SK-N-SH (cell line): ENCODE measurements around the gene SLC12A3. TPM values are rescaled to one million over a fixed set of nuclear protein-coding genes. Genes with fewer than 3 reads are reported as not detected.

ENCODE experiments used
- CTCF ChIA-PET: fragments of 300-600, 350-600 bp; formaldehyde crosslinking; extraction: SDS; loops from one replicate; lab custom pipeline; 2021; lab: Yijun Ruan, JAX
- POLR2A ChIA-PET: fragments of 350-600 bp; sonication (Branson Sonifier 250); formaldehyde crosslinking; extraction: SDS; loops from one replicate; lab custom pipeline; 2020; ENCODE audit warnings: antibody characterized with exemption, inconsistent platforms; lab: Yijun Ruan, JAX
- DNase-seq: peaks from one replicate; pipeline ENCODE4 v3.0.0; 2012
- H2AFZ ChIP-seq: fragments of 200-600 bp; sonication (generic); 2 replicates; pipeline ENCODE4 v1.8.1; 2016; ENCODE audit warnings: antibody characterized with exemption, mild to moderate bottlenecking, low read depth
- H3F3A ChIP-seq: fragments of 200-600 bp; sonication (generic); replicated peaks from 2 replicates; pipeline ENCODE3; 2016; ENCODE audit warnings: antibody characterized with exemption, mild to moderate bottlenecking; ENCODE audit not compliant: insufficient read depth
- H3K27ac ChIP-seq, 2 experiments: fragments of 200-500 bp in 1 of 2; fragments of 200-600 bp in 1 of 2; sonication (Bioruptor generic) in 1 of 2; sonication (generic), shearing (Covaris generic) in 1 of 2; 2 replicates each; pipeline versions ENCODE4 v1.5.1 to v1.6.1; 2014 to 2016; ENCODE audit warnings: low read depth in 2 of 2, inconsistent platforms in 1 of 2, low read length in 1 of 2, mild to moderate bottlenecking in 1 of 2, mixed read lengths in 1 of 2
- H3K27me3 ChIP-seq: fragments of 200-600 bp; sonication (generic), shearing (Covaris generic); 2 replicates; pipeline ENCODE4 v1.6.1; 2016; ENCODE audit warnings: mixed run types; ENCODE audit not compliant: insufficient read depth
- H3K36me3 ChIP-seq, 2 experiments: fragments of 200-500 bp in 1 of 2; fragments of 200-600 bp in 1 of 2; sonication (Bioruptor generic) in 1 of 2; sonication (generic) in 1 of 2; replicated peaks in 1 of 2; 2 replicates each; pipeline versions ENCODE3 to v1.5.1; 2014 to 2016; ENCODE audit warnings: low read length in 1 of 2, mild to moderate bottlenecking in 1 of 2; ENCODE audit not compliant: insufficient read depth in 2 of 2, control insufficient read depth in 1 of 2
- H3K4me1 ChIP-seq, 2 experiments: fragments of 200-500 bp in 1 of 2; fragments of 200-600 bp in 1 of 2; sonication (Bioruptor generic) in 1 of 2; sonication (generic), shearing (Covaris generic) in 1 of 2; 2 replicates each; pipeline versions ENCODE4 v1.5.1 to v1.6.1; 2014 to 2016; ENCODE audit warnings: low read depth in 1 of 2, low read length in 1 of 2, mixed run types in 1 of 2; ENCODE audit not compliant: insufficient read depth in 2 of 2, control insufficient read depth in 1 of 2
- H3K4me2 ChIP-seq: fragments of 200-600 bp; sonication (generic), shearing (Covaris generic); 2 replicates; pipeline ENCODE4 v1.6.1; 2017; ENCODE audit warnings: mixed run types
- H3K4me3 ChIP-seq, 2 experiments: fragments of 200-500 bp in 1 of 2; fragments of 200-600 bp in 1 of 2; sonication (Bioruptor generic) in 1 of 2; sonication (generic), shearing (Covaris generic) in 1 of 2; 2 replicates each; pipeline versions ENCODE4 v1.5.1 to v1.8.1; 2014 to 2016; ENCODE audit warnings: low read depth in 2 of 2, inconsistent platforms in 1 of 2, low read length in 1 of 2, mild to moderate bottlenecking in 1 of 2, mixed read lengths in 1 of 2, moderate library complexity in 1 of 2
- H3K79me2 ChIP-seq: fragments of 200-600 bp; sonication (generic); 2 replicates; pipeline ENCODE4 v1.8.1; 2017; ENCODE audit warnings: mild to moderate bottlenecking; ENCODE audit not compliant: insufficient read depth
- H3K9ac ChIP-seq: fragments of 200-600 bp; sonication (generic); 2 replicates; pipeline ENCODE4 v1.6.1; 2017; ENCODE audit warnings: mixed run types
- H3K9me2 ChIP-seq: fragments of 200-600 bp; sonication (generic); 2 replicates; pipeline ENCODE4 v1.6.1; 2017; ENCODE audit warnings: mixed run types
- H3K9me3 ChIP-seq: fragments of 200-600 bp; sonication (generic); 2 replicates; pipeline ENCODE4 v1.6.1; 2017; ENCODE audit warnings: mixed run types, mild to moderate bottlenecking, moderate library complexity
- H4K20me1 ChIP-seq: fragments of 200-600 bp; sonication (generic); 2 replicates; pipeline ENCODE4 v1.6.1; 2017; ENCODE audit warnings: mild to moderate bottlenecking, mixed run types; ENCODE audit not compliant: insufficient read depth
- JUND ChIP-seq: IDR thresholded peaks from 2 replicates; pipeline ENCODE4 v1.4.0; 2012
- TAF1 ChIP-seq: IDR thresholded peaks from 2 replicates; pipeline ENCODE4 v1.6.1; 2012; ENCODE audit warnings: low read depth, mild to moderate bottlenecking, low read length, moderate library complexity, borderline replicate concordance
- TEAD4 ChIP-seq: IDR thresholded peaks from 2 replicates; pipeline ENCODE4 v1.4.0; 2012; ENCODE audit warnings: mild to moderate bottlenecking, borderline replicate concordance; ENCODE audit not compliant: insufficient read depth
- WGBS: methylation state at CpG from one replicate; pipeline ENCODE4 v1.1.6; 2017; ENCODE audit warnings: low lambda C conversion rate; 5-methylcytosine and 5-hydroxymethylcytosine counted together
- polyA plus RNA-seq, 3 experiments: library from polyadenylated mRNA; depleted of rRNA; stranded (reverse); fragments of >200 nt; gene quantifications; 2 replicates each; pipeline ENCODE4 v1.2.3, GENCODE V29; 2012
- TF ChIP-seq, protein P1 (sequence below): IDR thresholded peaks from 2 replicates; pipeline ENCODE4 v1.4.0; 2012; ENCODE audit warnings: low read depth, borderline replicate concordance
- TF ChIP-seq, protein P2 (sequence below): fragments of 200-600 bp; sonication (generic); IDR thresholded peaks from 2 replicates; pipeline ENCODE4 v1.6.1; 2017; ENCODE audit warnings: antibody characterized with exemption, mild to moderate bottlenecking, moderate library complexity

SLC12A3 gene
- polyA plus RNA-seq, 1 of the 3 experiments (the other 2 are of a cell fraction), result not detected

DNA sequence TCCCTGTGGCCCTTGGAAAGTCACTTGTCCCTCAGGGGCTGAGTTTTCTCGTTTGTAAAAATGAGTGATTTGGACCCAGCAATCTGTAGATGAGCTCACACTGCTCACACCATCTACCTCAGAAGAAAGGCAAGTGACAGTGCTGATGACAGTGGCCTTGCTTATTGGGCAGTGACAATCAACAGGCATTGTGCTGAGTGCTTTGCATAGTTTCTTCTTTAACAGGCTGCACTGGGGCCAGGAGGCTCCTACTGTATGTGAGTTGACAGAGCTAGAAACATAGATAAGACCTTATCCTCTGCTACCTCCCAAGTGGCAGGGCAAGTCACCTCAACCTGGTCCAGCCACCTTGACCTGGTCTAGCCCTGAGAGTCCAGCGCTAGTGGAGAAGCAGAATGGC, 29.7 kb upstream of the SLC12A3 start:
- H3K27me3 ChIP-seq, result no peaks in the 10 kb centered on the region
- no peaks in the 10 kb centered on the region for H4K20me1 ChIP-seq
- ChIA-PET POLR2A (no interaction called here), CTCF (interaction anchor here (0.9 kb wide), 1 partner anchor 43 kb away, joined by 3 read pairs; no protein-coding TSS in a partner anchor)
- no peaks in the 10 kb centered on the region for H3K79me2 ChIP-seq
- no peak overlapping the region for H3K4me3 ChIP-seq
- H3K36me3 ChIP-seq, result peaks cover 36 to 57% of the 10 kb centered on the region in 2 experiments
- no peaks in the 10 kb centered on the region for H3K9me3 ChIP-seq
- no peak overlapping the region for H2AFZ ChIP-seq
- no peak overlapping the region for H3K4me2 ChIP-seq
- peaks cover 0 to 5% of the 10 kb centered on the region in 2 experiments; a peak in 1 of 4 replicates for H3K4me1 ChIP-seq
- TF ChIP-seq JUND, result no peak
- TF ChIP-seq TEAD4, result no peak
- WGBS, result 89% methylated on average over 2 of the region's 2 CpGs
- H3K9ac ChIP-seq, result no peak overlapping the region
- no peak overlapping the region for H3K27ac ChIP-seq
- H3K9me2 ChIP-seq, result no peaks in the 10 kb centered on the region
- H3F3A ChIP-seq, result no peaks in the 10 kb centered on the region
- no peak for DNase-seq

DNA sequence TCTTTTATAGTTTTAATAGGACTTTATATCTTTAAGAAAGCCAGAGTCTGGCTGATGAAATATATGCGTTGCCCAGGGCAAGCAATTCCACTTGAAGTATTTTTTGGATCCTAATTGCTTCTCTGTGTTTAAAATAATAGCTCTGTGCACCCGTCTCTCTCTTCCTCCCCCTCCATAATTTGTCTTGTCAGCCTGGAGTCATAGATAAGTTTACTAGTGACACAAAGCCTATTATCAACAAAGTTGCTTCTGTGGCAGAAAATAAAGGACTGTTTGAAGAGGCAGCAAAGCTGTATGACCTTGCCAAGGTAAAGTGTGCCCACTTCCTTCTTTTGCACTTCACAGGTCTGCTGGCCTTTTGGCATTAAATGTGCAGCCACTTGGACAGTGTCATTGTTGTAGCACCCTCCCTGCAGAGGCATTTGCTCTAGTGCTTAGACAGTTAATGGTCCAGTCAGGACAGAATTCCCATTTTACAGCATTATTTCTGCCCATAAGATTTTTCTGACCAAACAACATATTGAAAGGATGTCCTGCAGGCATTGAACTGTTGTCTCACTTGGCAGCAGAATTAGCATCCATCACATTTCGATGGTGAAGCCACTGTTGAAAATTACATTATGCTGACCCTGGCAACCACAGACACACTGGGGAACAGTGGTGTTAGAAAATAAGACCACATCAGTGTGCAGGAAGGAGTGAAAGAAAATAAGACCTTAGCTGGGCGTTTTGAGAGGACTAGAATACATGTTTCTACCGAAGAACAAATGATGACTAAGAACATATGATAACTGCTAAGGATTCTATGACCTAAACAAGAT, 28.4 kb upstream of the SLC12A3 start:
- no peaks in the 10 kb centered on the region for H3K27me3 ChIP-seq
- H4K20me1 ChIP-seq, result no peaks in the 10 kb centered on the region
- no peak overlapping the region for H3K27ac ChIP-seq
- H3K4me1 ChIP-seq, result peaks cover 0 to 8% of the 10 kb centered on the region in 2 experiments; a peak in 2 of 4 replicates
- H2AFZ ChIP-seq, result no peak overlapping the region
- H3K4me2 ChIP-seq, result no peak overlapping the region
- no peak overlapping the region for H3K9ac ChIP-seq
- ChIA-PET POLR2A (no interaction called here), CTCF (no interaction called here)
- no peaks in the 10 kb centered on the region for H3K9me3 ChIP-seq
- TF ChIP-seq TAF1 (no peak), TEAD4 (no peak)
- TF ChIP-seq, protein P1, sequence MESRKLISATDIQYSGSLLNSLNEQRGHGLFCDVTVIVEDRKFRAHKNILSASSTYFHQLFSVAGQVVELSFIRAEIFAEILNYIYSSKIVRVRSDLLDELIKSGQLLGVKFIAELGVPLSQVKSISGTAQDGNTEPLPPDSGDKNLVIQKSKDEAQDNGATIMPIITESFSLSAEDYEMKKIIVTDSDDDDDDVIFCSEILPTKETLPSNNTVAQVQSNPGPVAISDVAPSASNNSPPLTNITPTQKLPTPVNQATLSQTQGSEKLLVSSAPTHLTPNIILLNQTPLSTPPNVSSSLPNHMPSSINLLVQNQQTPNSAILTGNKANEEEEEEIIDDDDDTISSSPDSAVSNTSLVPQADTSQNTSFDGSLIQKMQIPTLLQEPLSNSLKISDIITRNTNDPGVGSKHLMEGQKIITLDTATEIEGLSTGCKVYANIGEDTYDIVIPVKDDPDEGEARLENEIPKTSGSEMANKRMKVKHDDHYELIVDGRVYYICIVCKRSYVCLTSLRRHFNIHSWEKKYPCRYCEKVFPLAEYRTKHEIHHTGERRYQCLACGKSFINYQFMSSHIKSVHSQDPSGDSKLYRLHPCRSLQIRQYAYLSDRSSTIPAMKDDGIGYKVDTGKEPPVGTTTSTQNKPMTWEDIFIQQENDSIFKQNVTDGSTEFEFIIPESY, result no peak
- TF ChIP-seq, protein P2, sequence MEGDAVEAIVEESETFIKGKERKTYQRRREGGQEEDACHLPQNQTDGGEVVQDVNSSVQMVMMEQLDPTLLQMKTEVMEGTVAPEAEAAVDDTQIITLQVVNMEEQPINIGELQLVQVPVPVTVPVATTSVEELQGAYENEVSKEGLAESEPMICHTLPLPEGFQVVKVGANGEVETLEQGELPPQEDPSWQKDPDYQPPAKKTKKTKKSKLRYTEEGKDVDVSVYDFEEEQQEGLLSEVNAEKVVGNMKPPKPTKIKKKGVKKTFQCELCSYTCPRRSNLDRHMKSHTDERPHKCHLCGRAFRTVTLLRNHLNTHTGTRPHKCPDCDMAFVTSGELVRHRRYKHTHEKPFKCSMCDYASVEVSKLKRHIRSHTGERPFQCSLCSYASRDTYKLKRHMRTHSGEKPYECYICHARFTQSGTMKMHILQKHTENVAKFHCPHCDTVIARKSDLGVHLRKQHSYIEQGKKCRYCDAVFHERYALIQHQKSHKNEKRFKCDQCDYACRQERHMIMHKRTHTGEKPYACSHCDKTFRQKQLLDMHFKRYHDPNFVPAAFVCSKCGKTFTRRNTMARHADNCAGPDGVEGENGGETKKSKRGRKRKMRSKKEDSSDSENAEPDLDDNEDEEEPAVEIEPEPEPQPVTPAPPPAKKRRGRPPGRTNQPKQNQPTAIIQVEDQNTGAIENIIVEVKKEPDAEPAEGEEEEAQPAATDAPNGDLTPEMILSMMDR, result no peak
- no peaks in the 10 kb centered on the region for H3K79me2 ChIP-seq
- no peaks in the 10 kb centered on the region for H3F3A ChIP-seq
- no peaks in the 10 kb centered on the region for H3K9me2 ChIP-seq
- peaks cover 37 to 48% of the 10 kb centered on the region in 2 experiments for H3K36me3 ChIP-seq
- WGBS, result 85% methylated on average over 5 of the region's 5 CpGs
- no peak for DNase-seq
- H3K4me3 ChIP-seq, result no peak overlapping the region
